Endodermal cell (in vitro differentiated cells): Measurements from ENCODE around the gene CKAP2L. TPM values are rescaled to one million over a fixed set of nuclear protein-coding genes. Genes with fewer than 3 reads are reported as not detected.

Experiments used
- DNase-seq: peaks from one replicate; pipeline ENCODE4 v3.0.0-alpha.2; 2017
- H3K27ac ChIP-seq: 2 replicates; pipeline ENCODE4 v1.5.1; 2013; ENCODE audit warnings: mild to moderate bottlenecking, low read depth, low read length, moderate library complexity
- H3K27me3 ChIP-seq: 2 replicates; pipeline ENCODE4 v1.6.1; 2013; ENCODE audit warnings: mild to moderate bottlenecking, low read length, moderate library complexity; ENCODE audit not compliant: insufficient read depth, control insufficient read depth, poor library complexity, severe bottlenecking
- H3K36me3 ChIP-seq: 2 replicates; pipeline ENCODE4 v1.7.0; 2013; ENCODE audit warnings: mild to moderate bottlenecking, low read length, moderate library complexity; ENCODE audit not compliant: control insufficient read depth, insufficient read depth
- H3K4me1 ChIP-seq: one replicate; pipeline ENCODE4 v1.7.0; 2013; ENCODE audit warnings: low read length; ENCODE audit not compliant: control insufficient read depth, insufficient read depth
- H3K4me3 ChIP-seq: 2 replicates; pipeline ENCODE4 v1.5.1; 2013; ENCODE audit warnings: mild to moderate bottlenecking, low read length, moderate library complexity
- H3K9ac ChIP-seq: 2 replicates; pipeline ENCODE4 v1.6.1; 2013; ENCODE audit warnings: mild to moderate bottlenecking, low read length, moderate library complexity; ENCODE audit not compliant: poor library complexity, severe bottlenecking; ENCODE audit errors: extremely low read depth
- H3K9me3 ChIP-seq: 2 replicates; pipeline ENCODE4 v1.6.1; 2013; ENCODE audit warnings: mild to moderate bottlenecking, low read length, moderate library complexity; ENCODE audit not compliant: control insufficient read depth
- H3K27ac Mint-ChIP-seq: 2 replicates; pipeline ENCODE4 v1.8.0; 2020; ENCODE audit warnings: mixed read lengths
- H3K27me3 Mint-ChIP-seq: 2 replicates; pipeline ENCODE4 v1.8.0; 2021; ENCODE audit warnings: mild to moderate bottlenecking, mixed read lengths; ENCODE audit not compliant: insufficient read depth
- H3K36me3 Mint-ChIP-seq: 2 replicates; pipeline ENCODE4 v1.8.0; 2020; ENCODE audit warnings: low read depth, mixed read lengths
- H3K4me1 Mint-ChIP-seq: 2 replicates; pipeline ENCODE4 v1.8.0; 2020; ENCODE audit warnings: mixed read lengths
- H3K4me3 Mint-ChIP-seq: 2 replicates; pipeline ENCODE4 v1.8.0; 2020; ENCODE audit warnings: mild to moderate bottlenecking, moderate library complexity, mixed read lengths
- H3K9me3 Mint-ChIP-seq: 2 replicates; pipeline ENCODE4 v1.8.0; 2020; ENCODE audit warnings: mild to moderate bottlenecking, mixed read lengths
- WGBS, 2 experiments: methylation state at CpG; one replicate each; pipeline versions ENCODE4 v1.1.5 to v1.1.7; 2013; ENCODE audit warnings: missing lambda C conversion rate in 2 of 2, mixed read lengths in 1 of 2; ENCODE audit not compliant: insufficient coverage in 1 of 2, insufficient read length in 1 of 2; 5-methylcytosine and 5-hydroxymethylcytosine counted together
- total RNA-seq, 2 donors: library from RNA; stranded (reverse); fragmentation: NEBNext Ultra II Directional in 1 of 2; extraction: Animal tissue kit (Norgen Biotek cat#: 25700) in 1 of 2; gene quantifications; 2 replicates in 1 of 2; 3 replicates in 1 of 2; pipeline ENCODE4 v1.2.1, GENCODE V29; 2021
- TF ChIP-seq, protein P1 (sequence below): fragments of 200-600 bp; sonication (generic); conservative IDR thresholded peaks from 2 replicates; pipeline ENCODE4 v1.5.0; 2021; ENCODE audit warnings: antibody characterized with exemption, mild to moderate bottlenecking

The CKAP2L gene
- total RNA-seq, 2 donors from 2014 or later: 20.1 to 30.3 TPM

- Histone ChIP-seq H3K27me3 (no peaks in the 10 kb centered on the region), H3K9ac (no peak overlapping the region), H3K9me3 (peaks cover 5% of the 10 kb centered on the region), H3K36me3 (no peaks in the 10 kb centered on the region), H3K4me3 (no peak overlapping the region), H3K27ac (no peak overlapping the region), H3K4me1 (peaks cover 3% of the 10 kb centered on the region)
- no peak for DNase-seq
- no peaks in the 10 kb centered on the region for H3K27me3 Mint-ChIP-seq
- peaks cover 3% of the 10 kb centered on the region for H3K4me1 Mint-ChIP-seq
- no peaks in the 10 kb centered on the region for H3K36me3 Mint-ChIP-seq
- H3K4me3 Mint-ChIP-seq: no peak overlapping the region
- H3K27ac Mint-ChIP-seq: no peak overlapping the region
- no peaks in the 10 kb centered on the region for H3K9me3 Mint-ChIP-seq
- TF ChIP-seq, protein P1, sequence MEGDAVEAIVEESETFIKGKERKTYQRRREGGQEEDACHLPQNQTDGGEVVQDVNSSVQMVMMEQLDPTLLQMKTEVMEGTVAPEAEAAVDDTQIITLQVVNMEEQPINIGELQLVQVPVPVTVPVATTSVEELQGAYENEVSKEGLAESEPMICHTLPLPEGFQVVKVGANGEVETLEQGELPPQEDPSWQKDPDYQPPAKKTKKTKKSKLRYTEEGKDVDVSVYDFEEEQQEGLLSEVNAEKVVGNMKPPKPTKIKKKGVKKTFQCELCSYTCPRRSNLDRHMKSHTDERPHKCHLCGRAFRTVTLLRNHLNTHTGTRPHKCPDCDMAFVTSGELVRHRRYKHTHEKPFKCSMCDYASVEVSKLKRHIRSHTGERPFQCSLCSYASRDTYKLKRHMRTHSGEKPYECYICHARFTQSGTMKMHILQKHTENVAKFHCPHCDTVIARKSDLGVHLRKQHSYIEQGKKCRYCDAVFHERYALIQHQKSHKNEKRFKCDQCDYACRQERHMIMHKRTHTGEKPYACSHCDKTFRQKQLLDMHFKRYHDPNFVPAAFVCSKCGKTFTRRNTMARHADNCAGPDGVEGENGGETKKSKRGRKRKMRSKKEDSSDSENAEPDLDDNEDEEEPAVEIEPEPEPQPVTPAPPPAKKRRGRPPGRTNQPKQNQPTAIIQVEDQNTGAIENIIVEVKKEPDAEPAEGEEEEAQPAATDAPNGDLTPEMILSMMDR: no peak
Measured at GRCh38 chr2:112809112-112809511, 44.7 kb upstream of the CKAP2L start.

- WGBS, 2 experiments: 90% methylated on average over 2 to 3 of the region's 3 CpGs
- Histone ChIP-seq H3K36me3 (no peaks in the 10 kb centered on the region), H3K9ac (no peak overlapping the region), H3K9me3 (peaks cover 5% of the 10 kb centered on the region), H3K4me3 (no peak overlapping the region), H3K27me3 (no peaks in the 10 kb centered on the region), H3K4me1 (no peaks in the 10 kb centered on the region), H3K27ac (no peak overlapping the region)
- H3K4me3 Mint-ChIP-seq: no peak overlapping the region
- no peak overlapping the region for H3K27ac Mint-ChIP-seq
- TF ChIP-seq, protein P1: peak; percentile 51
- H3K9me3 Mint-ChIP-seq: no peaks in the 10 kb centered on the region
- H3K4me1 Mint-ChIP-seq: no peaks in the 10 kb centered on the region
- H3K27me3 Mint-ChIP-seq: no peaks in the 10 kb centered on the region
- H3K36me3 Mint-ChIP-seq: no peaks in the 10 kb centered on the region
- DNase-seq: no peak
Measured at GRCh38 chr2:112807233-112807807, 42.9 kb upstream of the CKAP2L start.

- DNase-seq: no peak
- H3K4me1 Mint-ChIP-seq: no peaks in the 10 kb centered on the region
- no peaks in the 10 kb centered on the region for H3K36me3 Mint-ChIP-seq
- H3K27ac ChIP-seq: no peak overlapping the region
- no peaks in the 10 kb centered on the region for H3K9me3 Mint-ChIP-seq
- H3K4me1 ChIP-seq: no peaks in the 10 kb centered on the region
- H3K9ac ChIP-seq: no peak overlapping the region
- H3K36me3 ChIP-seq: no peaks in the 10 kb centered on the region
- H3K4me3 Mint-ChIP-seq: no peak overlapping the region
- peaks cover 5% of the 10 kb centered on the region for H3K9me3 ChIP-seq
- no peaks in the 10 kb centered on the region for H3K27me3 Mint-ChIP-seq
- peak overlapping the region; percentile 32 for H3K27ac Mint-ChIP-seq
- H3K27me3 ChIP-seq: no peaks in the 10 kb centered on the region
- TF ChIP-seq, protein P1: no peak
- H3K4me3 ChIP-seq: no peak overlapping the region
- WGBS, 2 experiments: 90 to 92% methylated on average over 5 to 11 of the region's 11 CpGs
Measured at GRCh38 chr2:112805542-112805941, 41.1 kb upstream of the CKAP2L start.
